SK-MEL-5 (cell line): ENCODE measurements around the gene SSNA1. TPM values are rescaled to one million over a fixed set of nuclear protein-coding genes. Genes with fewer than 3 reads are reported as not detected.
A peak's percentile ranks its signal among the peaks of the same experiment; 100 is the strongest.

Experiments used
- DNase-seq: peaks from one replicate; pipeline ENCODE4 v3.0.0-alpha.2; 2016; ENCODE audit warnings: low read depth, low spot score
- in situ Hi-C: cut with HindIII; loops from 2 replicates; pipeline ENCODE4 v1.10.0; 2016; ENCODE audit warnings: low sequenced_read_pairs, high pct_unique_total_duplicates, low pct_unique_long_range_greater_than_20kb
- polyA plus RNA-seq, 2 experiments: library from polyadenylated mRNA; depleted of rRNA; stranded (reverse); fragments of >200 nt; gene quantifications; 2 replicates each; pipeline ENCODE4 v1.2.3, GENCODE V29; 2015
- total RNA-seq: library from RNA; depleted of rRNA; stranded (reverse); fragments of >200 nt; shearing (Covaris generic); gene quantifications from 2 replicates; pipeline ENCODE4 v1.2.3, GENCODE V29; 2014; rRNA removed

The SSNA1 gene, protein sequence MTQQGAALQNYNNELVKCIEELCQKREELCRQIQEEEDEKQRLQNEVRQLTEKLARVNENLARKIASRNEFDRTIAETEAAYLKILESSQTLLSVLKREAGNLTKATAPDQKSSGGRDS
- 59.2 and 60.9 TPM in 2 replicates for total RNA-seq
- 96.5 and 117 TPM in 2 replicates for polyA plus RNA-seq (2015; cell fraction: cytosol; rRNA removed)
- 29.2 and 31.6 TPM in 2 replicates for polyA plus RNA-seq (2015; cell fraction: nucleus; rRNA removed)

GRCh38 chr9:137188490-137189296 lies at the start of gene SSNA1, which contains the start of gene ANAPC2:
TSS of gene SSNA1 (plus strand) at chr9:137188676. CDS start at chr9:137188727, 51 bp downstream.
TSS of gene ANAPC2 (minus strand) at chr9:137188560. CDS start at chr9:137188532, 28 bp downstream.
- in situ Hi-C loops: no loop called here
- DNase-seq: peak; percentile 89

GRCh38 chr9:137138722-137139467 lies 49.6 kb upstream of the SSNA1 start, which contains the start of gene GRIN1:
TSS of gene GRIN1 (plus strand) at chr9:137139154. CDS start at chr9:137139487, 333 bp downstream.
- no peak for DNase-seq
- in situ Hi-C loops: no loop called here

GRCh38 chr9:137139468-137140150 lies 48.9 kb upstream of the SSNA1 start:
- in situ Hi-C loops: no loop called here
- no peak for DNase-seq

DNA sequence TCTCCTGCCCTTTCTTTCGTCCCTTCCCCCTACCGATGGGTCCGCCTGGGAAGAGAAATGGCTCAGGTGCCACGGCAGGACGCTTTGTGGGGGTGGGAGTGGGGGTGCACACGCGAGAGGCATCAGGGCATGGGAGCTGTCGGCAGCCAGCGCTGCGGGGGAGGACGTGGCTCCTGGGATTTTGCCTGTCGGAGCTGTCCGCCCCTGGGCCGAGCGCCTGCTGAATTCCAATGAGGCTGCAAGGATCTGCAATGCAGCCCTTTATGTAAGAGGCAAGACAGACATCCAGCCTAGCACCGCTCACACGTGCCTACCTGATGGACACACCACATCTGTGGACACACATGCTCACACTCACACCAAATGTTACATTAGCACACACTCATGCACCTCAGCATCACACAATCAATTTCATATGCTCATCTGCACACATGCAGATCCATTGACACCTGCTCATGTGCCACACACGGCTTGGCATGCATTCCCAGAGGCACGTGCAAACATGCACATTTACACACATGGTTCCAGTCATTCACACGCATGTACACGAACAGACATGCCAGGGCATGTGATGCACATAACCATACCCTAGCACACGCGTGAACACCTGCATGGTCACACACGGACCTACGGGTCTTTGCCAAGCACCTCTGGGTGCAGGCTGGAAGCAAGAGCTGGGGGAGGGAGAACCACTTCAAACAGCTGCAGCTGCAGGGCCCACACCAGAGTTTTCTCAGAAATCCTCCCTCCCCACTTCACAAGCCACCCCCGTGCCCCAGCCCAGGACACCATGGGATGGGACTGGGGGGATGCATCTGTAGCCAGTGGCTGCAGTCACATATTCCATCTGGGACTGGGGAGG lies 48.1 kb upstream of the SSNA1 start:
- DNase-seq: no peak
- in situ Hi-C loops: no loop called here

- in situ Hi-C loops: no loop called here
- no peak for DNase-seq
These were observed 47.2 kb upstream of the SSNA1 start for GRCh38 chr9:137141050-137141810.

GRCh38 chr9:137141976-137142936 lies 46.2 kb upstream of the SSNA1 start:
- in situ Hi-C loops: no loop called here

DNA sequence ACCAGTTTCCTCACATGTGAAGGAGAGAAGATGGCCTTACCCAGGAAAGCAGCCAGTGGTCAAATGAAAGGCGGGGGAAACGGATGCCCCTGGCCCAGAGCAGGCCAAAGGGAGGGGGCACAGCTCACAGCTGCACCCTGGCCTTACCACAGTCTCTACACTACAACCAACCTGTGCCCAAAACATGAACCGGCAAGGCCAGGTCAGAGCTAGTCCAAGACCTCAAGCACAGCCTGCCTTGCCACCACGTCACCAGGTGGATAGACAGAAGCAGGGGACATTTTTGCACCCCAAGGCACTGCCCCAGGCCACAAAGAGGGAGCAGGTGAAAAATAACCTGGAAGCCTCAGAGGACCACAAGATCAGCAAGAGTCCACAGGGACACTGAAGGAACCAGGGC lies 45.0 kb upstream of the SSNA1 start:
- DNase-seq: no peak

More at GRCh38 chr9:137141976-137142936, 46.2 kb upstream of the SSNA1 start:
- DNase-seq: no peak

GRCh38 chr9:137145731-137146526 lies 42.5 kb upstream of the SSNA1 start:
- DNase-seq: no peak
- in situ Hi-C loops: no loop called here

More for the DNA sequence above, 45.0 kb upstream of the SSNA1 start:
- in situ Hi-C loops: no loop called here

DNA sequence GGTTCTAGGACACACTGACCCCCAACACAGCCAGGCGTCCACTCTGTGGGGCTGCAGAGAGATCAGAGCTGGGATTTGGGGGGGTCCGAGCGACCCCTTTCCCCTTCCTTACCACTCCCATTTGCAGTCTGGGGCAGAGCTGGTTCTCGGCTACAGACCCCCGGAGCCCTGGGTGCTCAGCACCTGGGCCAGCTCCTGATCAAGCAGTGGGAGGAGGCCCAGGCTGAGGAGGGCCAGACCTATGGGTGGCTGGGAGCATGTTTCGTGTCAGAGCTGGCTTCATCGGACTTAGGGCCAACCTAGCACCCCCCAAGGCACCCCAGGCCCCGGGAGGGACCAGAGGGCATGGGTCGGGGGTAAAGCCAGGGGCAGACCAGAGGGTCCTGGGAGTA lies 42.0 kb upstream of the SSNA1 start:
- no peak for DNase-seq
- in situ Hi-C loops: no loop called here

DNA sequence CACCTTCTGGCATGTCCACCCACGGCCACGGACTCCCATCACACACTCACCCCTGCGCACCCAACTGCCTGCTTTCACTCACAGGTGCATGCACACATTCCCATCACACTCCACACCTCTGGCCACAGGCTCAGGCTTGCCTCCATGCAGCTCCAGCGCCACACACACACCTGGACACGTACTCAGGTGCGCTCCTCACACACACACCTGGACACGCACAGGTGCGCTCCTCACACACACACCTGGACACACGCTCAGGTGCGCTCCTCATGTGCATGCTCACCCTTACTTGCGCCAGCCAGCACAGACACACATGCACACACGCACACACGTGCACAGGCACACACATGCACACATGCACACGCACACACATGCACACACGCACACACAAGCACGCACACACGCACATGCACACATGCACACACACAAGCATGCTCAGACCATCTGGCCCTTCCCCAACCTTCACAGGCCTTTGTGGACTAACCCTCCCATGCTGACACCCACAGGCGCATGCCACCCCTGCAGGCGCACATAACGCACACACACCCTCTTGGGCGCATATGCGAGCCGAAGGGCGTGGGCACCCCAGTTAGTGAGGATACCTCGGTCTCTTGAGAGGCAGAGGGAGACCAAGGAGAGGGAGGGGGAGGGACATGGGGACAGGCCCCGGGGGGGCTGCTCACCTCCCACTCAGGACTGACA lies 41.2 kb upstream of the SSNA1 start:
- in situ Hi-C loops: no loop called here
- no peak for DNase-seq

DNA sequence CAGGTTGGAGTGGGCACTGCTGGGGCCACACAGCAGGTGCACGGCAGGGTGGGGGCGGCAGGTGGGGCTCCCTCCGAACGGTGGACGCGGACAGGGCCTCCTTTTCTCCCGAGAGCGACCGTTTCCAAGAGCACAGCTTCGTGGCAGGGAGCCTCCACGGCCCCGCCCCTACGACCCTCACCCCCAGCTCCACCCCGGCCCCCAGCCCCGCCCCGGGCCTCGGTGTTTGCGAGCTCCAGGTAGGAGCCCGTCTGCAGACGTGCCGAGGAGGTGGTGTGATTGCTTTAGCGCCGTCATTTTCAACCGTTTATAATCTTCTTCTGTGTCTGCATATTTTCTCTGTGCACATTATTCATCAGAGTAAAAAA lies 40.7 kb upstream of the SSNA1 start:
- no peak for DNase-seq
- in situ Hi-C loops: no loop called here

DNA sequence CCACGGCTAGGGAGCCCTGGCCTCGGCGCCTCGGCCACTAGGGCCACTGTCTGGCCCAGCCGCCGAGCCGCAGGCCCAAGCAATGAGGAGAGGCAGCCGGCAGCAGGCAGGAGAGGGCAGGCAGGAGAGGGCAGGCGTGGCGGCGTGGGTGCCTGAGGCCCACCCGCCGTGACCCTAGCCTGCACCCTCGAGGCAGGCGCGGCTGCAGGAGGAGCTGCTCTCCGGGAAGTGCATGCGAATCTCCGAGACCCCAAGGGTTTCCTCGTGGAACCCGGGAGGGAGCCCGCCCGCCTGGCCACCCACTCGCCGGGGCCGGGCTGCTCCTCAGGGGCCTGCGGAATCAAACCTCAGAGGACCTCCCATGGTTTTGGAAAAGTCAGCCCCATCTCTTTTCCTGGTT lies 40.2 kb upstream of the SSNA1 start:
- in situ Hi-C loops: no loop called here
- DNase-seq: no peak

DNA sequence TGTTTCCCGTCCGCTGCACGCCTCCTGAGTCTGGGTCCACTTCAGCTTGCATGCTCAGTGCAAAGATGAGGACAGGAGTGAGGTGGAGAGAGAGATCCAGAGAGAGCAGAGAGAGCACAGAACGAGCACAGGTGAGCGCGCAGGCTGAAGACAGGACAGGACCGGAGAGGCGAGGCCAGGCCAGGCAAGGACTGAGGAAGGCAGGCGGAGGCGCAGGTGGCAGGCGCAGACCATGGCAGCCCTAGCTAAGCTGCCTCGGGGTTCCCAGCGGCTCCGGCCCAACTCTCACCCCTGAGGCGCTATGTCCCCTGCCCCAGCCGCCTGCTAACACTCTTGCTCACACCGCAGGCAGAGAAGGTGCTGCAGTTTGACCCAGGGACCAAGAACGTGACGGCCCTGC lies 39.8 kb upstream of the SSNA1 start:
- no peak for DNase-seq
- in situ Hi-C loops: no loop called here

DNA sequence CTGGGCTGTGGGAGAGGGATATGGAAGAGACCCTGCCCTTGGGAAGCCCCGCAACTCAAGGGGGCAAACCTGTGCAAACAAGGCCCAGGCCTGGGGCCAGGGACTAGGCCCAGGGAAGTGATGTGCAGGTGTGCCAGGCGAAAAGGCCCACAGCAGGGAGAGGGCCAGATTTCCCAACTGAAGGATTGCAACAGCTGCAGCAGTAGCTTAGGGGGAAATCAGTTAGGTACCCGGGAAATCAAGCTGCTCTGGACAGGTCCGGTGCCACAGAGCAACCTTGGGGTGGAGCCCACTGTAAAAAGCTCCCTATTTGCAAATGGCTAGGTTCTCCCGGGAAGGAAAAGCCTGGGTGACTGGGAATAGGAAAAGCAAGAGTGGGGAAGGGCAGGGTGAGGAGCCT lies 39.1 kb upstream of the SSNA1 start:
- no peak for DNase-seq
- in situ Hi-C loops: no loop called here
